ENCODE data around the gene LCN1.

The LCN1 gene

GRCh38 chr9:135488527-135488926 is 32.7 kb upstream of the LCN1 start:
- in situ Hi-C loops (cut with MboI; ENCODE audit: low sequenced_read_pairs, unreplicated experiment): no loop called here
- no peak for DNase-seq (ENCODE audit: low spot score)
- no peak for TF ChIP-seq CTCF (IDR thresholded peaks at IDR 0.05; ENCODE audit: borderline replicate concordance, control extremely low read depth, extremely low read depth, insufficient read depth, missing control alignments)

- in situ Hi-C loops (cut with MboI; ENCODE audit: low sequenced_read_pairs, unreplicated experiment): no loop called here
- TF ChIP-seq CTCF (IDR thresholded peaks at IDR 0.05; ENCODE audit: borderline replicate concordance, control extremely low read depth, extremely low read depth, insufficient read depth, missing control alignments): no peak
- no peak for DNase-seq (ENCODE audit: low spot score)
Measured at GRCh38 chr9:135489188-135489906, 31.9 kb upstream of the LCN1 start.

GRCh38 chr9:135490166-135490870 is 30.9 kb upstream of the LCN1 start:
- no peak for DNase-seq (ENCODE audit: low spot score)
- in situ Hi-C loops (cut with MboI; ENCODE audit: low sequenced_read_pairs, unreplicated experiment): no loop called here
- TF ChIP-seq CTCF (IDR thresholded peaks at IDR 0.05; ENCODE audit: borderline replicate concordance, control extremely low read depth, extremely low read depth, insufficient read depth, missing control alignments): no peak

- DNase-seq (ENCODE audit: low spot score): no peak
- no peak for TF ChIP-seq CTCF (IDR thresholded peaks at IDR 0.05; ENCODE audit: borderline replicate concordance, control extremely low read depth, extremely low read depth, insufficient read depth, missing control alignments)
Measured at GRCh38 chr9:135490980-135491464, 30.2 kb upstream of the LCN1 start.

GRCh38 chr9:135491764-135492163 is 29.5 kb upstream of the LCN1 start:
- TF ChIP-seq CTCF (IDR thresholded peaks at IDR 0.05; ENCODE audit: borderline replicate concordance, control extremely low read depth, extremely low read depth, insufficient read depth, missing control alignments): no peak
- DNase-seq (ENCODE audit: low spot score): no peak
- in situ Hi-C loops (cut with MboI; ENCODE audit: low sequenced_read_pairs, unreplicated experiment): no loop called here

More at GRCh38 chr9:135490980-135491464, 30.2 kb upstream of the LCN1 start:
- in situ Hi-C loops (cut with MboI; ENCODE audit: low sequenced_read_pairs, unreplicated experiment): no loop called here

- no peak for TF ChIP-seq CTCF (IDR thresholded peaks at IDR 0.05; ENCODE audit: borderline replicate concordance, control extremely low read depth, extremely low read depth, insufficient read depth, missing control alignments)
- in situ Hi-C loops (cut with MboI; ENCODE audit: low sequenced_read_pairs, unreplicated experiment): no loop called here
- no peak for DNase-seq (ENCODE audit: low spot score)
Measured at GRCh38 chr9:135492886-135493669, 28.2 kb upstream of the LCN1 start.
